Ovary (tissue), 9 donors: ENCODE results near the gene SCGB1D1. TPM values are rescaled to one million over a fixed set of nuclear protein-coding genes. Genes with fewer than 3 reads are reported as not detected.
A peak's percentile ranks its signal among the peaks of the same experiment; 100 is the strongest.

Experiments
- DNase-seq, 5 donors: peaks; one replicate each; pipeline ENCODE4 v3.0.0-alpha.2; 2019 to 2020
- H3K27ac ChIP-seq, 2 donors: fragments of 200-600 bp; one replicate each; pipeline versions ENCODE4 v1.5.1 to v1.8.0; 2019 to 2022
- H3K27me3 ChIP-seq: fragments of 200-600 bp; one replicate; pipeline ENCODE4 v1.8.0; 2022
- H3K36me3 ChIP-seq: fragments of 200-600 bp; sonication (generic); one replicate; pipeline ENCODE4 v1.5.1; 2019
- H3K4me1 ChIP-seq: one replicate; pipeline ENCODE4 v1.8.1; 2013; ENCODE audit warnings: mild to moderate bottlenecking, moderate library complexity; ENCODE audit not compliant: insufficient read depth
- H3K4me3 ChIP-seq: fragments of 200-600 bp; sonication (generic); one replicate; pipeline ENCODE4 v1.5.1; 2017
- H3K9me3 ChIP-seq, 2 donors: fragments of 200-600 bp in 1 of 2; sonication (generic) in 1 of 2; one replicate each; pipeline versions ENCODE4 v1.5.1 to v1.8.1; 2013 to 2019; ENCODE audit warnings: mild to moderate bottlenecking in 1 of 2, moderate library complexity in 1 of 2
- EP300 ChIP-seq: sonication (generic); formaldehyde crosslinking; IDR thresholded peaks from one replicate; pipeline ENCODE4 v1.6.1; 2017; ENCODE audit warnings: antibody characterized with exemption
- POLR2A ChIP-seq: fragments of 450-650 bp; IDR thresholded peaks from one replicate; pipeline ENCODE4 v1.6.1; 2017; ENCODE audit warnings: antibody characterized with exemption, mild to moderate bottlenecking, moderate library complexity
- WGBS, 3 donors: extraction: QIAGEN DNeasy Blood & Tissue Kit in 1 of 3; methylation state at CpG; one replicate each; pipeline versions ENCODE4 v1.1.5 to v1.1.7; 2013 to 2017; 5-methylcytosine and 5-hydroxymethylcytosine counted together
- intact Hi-C, 4 donors: fragments of 100-400 bp; cut with DNase I; formaldehyde crosslinking; loops; one replicate each; pipeline versions ENCODE4 v1.11.0 to v1.15.1; 2022 to 2023
- polyA plus RNA-seq, 2 donors: library from polyadenylated mRNA; stranded (reverse); fragments of 200-250 nt in 1 of 2; fragments of 350-450 nt in 1 of 2; fragmentation: Illumina TruSeq in 1 of 2; extraction: RNeasy Lipid Tissue Mini Kit (QIAGEN cat#74804) in 1 of 2; gene quantifications; one replicate each; pipeline ENCODE4 v1.2.3, GENCODE V29; 2013 to 2014
- total RNA-seq, 7 donors: library from RNA; depleted of rRNA in 2 of 7; stranded (reverse); fragments of >200 nt in 2 of 7; fragmentation: NEBNext Ultra II Directional in 3 of 7; extraction: Animal tissue kit (Norgen Biotek cat#: 25700) in 3 of 7; gene quantifications; one replicate each; pipeline versions ENCODE4 v1.1.0 to v1.2.4, GENCODE V29; 2016 to 2023
- TF ChIP-seq, protein P1 (sequence below), 3 donors: fragments of 450-650 bp in 2 of 3; fragments of 200-600 bp in 1 of 3; IDR thresholded peaks; one replicate each; pipeline versions ENCODE4 v1.5.1 to v1.8.0; 2016 to 2022; ENCODE audit warnings: antibody characterized with exemption in 3 of 3, mild to moderate bottlenecking in 1 of 3
- donor health status: DM: no; HTN: no; CAD: no; lungs with moderate emphysema.
- donor health status: DM: no; HTN: no; CAD: no.
- donor health status: Bipolar disorder and iron deficiency.
- donor health status: DM: yes; HTN: yes; CAD: no.
- donor health status: DM: no; HTN: no; CAD: no.
- donor health status: DM: yes; HTN: yes; CAD: no.

The SCGB1D1 gene
- total and polyA plus RNA-seq, 9 donors, result not detected

DNA sequence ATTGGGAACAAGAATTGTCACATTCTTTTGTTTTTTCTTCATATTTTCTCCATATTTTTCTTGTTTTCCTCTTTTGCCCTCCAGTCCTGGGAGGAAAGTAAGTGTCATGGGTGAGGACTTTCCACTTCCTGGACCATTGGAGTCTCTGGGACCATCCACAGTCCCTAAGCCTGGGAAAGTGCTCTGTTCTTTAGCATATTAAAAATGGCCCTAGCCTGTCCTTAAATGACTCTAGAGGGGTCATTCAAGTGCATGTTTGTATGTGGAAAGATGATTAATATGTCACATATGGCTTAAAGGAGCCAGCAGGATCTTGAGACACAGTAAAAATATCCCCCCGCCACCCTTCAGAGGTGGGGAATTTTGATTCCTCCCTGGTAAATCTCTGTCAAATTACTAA, 20.1 kb upstream of the SCGB1D1 start:
- Histone ChIP-seq H3K27ac (no peak overlapping the region), H3K27me3 (no peaks in the 10 kb centered on the region), H3K4me1 (no peaks in the 10 kb centered on the region), H3K4me3 (no peak overlapping the region), H3K36me3 (no peaks in the 10 kb centered on the region), H3K9me3 (no peaks in the 10 kb centered on the region)
- TF ChIP-seq POLR2A, result no peak
- TF ChIP-seq EP300, result no peak
- TF ChIP-seq, protein P1, sequence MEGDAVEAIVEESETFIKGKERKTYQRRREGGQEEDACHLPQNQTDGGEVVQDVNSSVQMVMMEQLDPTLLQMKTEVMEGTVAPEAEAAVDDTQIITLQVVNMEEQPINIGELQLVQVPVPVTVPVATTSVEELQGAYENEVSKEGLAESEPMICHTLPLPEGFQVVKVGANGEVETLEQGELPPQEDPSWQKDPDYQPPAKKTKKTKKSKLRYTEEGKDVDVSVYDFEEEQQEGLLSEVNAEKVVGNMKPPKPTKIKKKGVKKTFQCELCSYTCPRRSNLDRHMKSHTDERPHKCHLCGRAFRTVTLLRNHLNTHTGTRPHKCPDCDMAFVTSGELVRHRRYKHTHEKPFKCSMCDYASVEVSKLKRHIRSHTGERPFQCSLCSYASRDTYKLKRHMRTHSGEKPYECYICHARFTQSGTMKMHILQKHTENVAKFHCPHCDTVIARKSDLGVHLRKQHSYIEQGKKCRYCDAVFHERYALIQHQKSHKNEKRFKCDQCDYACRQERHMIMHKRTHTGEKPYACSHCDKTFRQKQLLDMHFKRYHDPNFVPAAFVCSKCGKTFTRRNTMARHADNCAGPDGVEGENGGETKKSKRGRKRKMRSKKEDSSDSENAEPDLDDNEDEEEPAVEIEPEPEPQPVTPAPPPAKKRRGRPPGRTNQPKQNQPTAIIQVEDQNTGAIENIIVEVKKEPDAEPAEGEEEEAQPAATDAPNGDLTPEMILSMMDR (IDR thresholded peaks at IDR 0.05), result no peak
- no peak for DNase-seq
- intact Hi-C loops, result no loop called here
- 84 to 95% (median 85%) methylated on average over 1 of the region's 1 CpG for WGBS, 3 donors

DNA sequence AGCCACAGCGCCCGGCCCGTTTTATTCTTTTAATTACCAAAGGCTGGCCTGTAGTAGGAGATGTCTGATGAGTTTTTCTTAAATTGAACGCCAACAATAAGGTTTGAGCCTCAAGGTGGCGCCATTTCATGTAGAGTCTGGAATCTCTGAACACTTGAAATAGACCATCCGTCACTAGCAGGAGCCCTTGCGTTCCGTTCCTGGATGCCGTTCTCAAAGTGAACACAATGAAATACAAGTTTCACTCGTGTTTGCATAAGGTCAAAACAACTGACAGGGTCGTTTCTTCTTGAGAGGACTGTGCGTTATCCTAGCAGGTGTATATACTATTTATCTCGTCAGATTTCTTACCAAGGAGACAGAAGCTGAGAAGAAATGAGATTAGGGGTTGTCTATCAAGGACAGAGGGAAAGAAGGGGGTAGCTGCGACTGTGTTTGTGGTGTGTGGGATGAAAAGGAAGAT, 18.7 kb upstream of the SCGB1D1 start:
- no peaks in the 10 kb centered on the region for H3K4me1 ChIP-seq
- no peak overlapping the region for H3K4me3 ChIP-seq
- no peak overlapping the region for H3K27ac ChIP-seq
- intact Hi-C loops, result no loop called here
- peak in 3 of 5 donors; percentile 34 to 58 (median 44) for DNase-seq
- H3K36me3 ChIP-seq, result no peaks in the 10 kb centered on the region
- H3K9me3 ChIP-seq, result no peaks in the 10 kb centered on the region
- no peak for TF ChIP-seq EP300
- no peak for TF ChIP-seq POLR2A
- TF ChIP-seq, protein P1 (IDR thresholded peaks at IDR 0.05), result no peak
- 1 to 5% (median 1%) methylated on average over 14 of the region's 14 CpGs for WGBS, 3 donors
- H3K27me3 ChIP-seq, result no peaks in the 10 kb centered on the region

DNA sequence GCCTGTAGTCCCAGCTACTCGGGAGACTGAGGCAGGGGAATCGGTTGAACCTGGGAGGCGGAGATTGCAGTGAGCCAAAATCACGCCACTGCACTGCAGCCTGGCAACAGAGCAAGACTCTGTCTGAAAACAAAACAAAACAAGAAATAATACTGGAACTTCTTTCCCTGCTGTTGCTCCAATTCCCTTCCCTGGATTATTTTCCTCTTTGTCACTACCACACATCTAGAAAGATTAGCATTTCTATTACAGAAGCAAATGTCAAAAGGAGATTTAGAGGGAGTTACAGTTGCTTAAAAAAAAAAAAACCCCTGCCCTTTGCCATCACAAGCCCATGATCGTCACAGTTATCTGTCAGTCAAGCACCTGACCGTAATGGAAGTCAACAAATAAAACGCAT, 17.7 kb upstream of the SCGB1D1 start:
- Histone ChIP-seq H3K4me3 (no peak overlapping the region), H3K27me3 (no peaks in the 10 kb centered on the region), H3K9me3 (no peaks in the 10 kb centered on the region), H3K27ac (no peak overlapping the region), H3K36me3 (no peaks in the 10 kb centered on the region), H3K4me1 (no peaks in the 10 kb centered on the region)
- no peak for TF ChIP-seq POLR2A
- TF ChIP-seq, protein P1 (IDR thresholded peaks at IDR 0.05), result no peak
- no peak for TF ChIP-seq EP300
- no peak for DNase-seq
- WGBS, 3 donors, result 42 to 56% (median 49%) methylated on average over 7 of the region's 7 CpGs
- intact Hi-C loops, result no loop called here

DNA sequence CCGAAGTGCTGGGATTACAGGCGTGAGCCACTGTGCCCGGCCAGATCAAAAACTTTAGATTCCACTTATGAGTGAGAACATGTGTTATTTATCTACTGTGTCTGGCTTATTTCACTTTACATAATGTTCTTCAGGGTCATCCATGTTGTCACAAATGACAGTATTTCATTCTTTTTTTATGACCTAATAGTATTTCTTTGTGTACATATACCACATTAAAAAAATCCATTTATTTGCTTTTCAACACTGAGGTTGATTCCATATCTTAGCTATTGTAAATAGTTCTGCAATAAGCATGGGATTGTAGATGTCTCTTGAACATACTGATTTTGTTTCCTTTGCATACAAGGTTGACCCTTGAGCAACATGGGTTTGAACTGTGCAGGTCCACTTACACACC, 13.2 kb upstream of the SCGB1D1 start:
- intact Hi-C loops, result no loop called here
- DNase-seq, result no peak
- Histone ChIP-seq H3K27me3 (no peaks in the 10 kb centered on the region), H3K27ac (no peak overlapping the region), H3K4me3 (no peak overlapping the region), H3K4me1 (no peaks in the 10 kb centered on the region), H3K36me3 (no peaks in the 10 kb centered on the region), H3K9me3 (no peaks in the 10 kb centered on the region)
- WGBS, 3 donors, result 74% methylated on average over 3 of the region's 3 CpGs
- no peak for TF ChIP-seq EP300
- no peak for TF ChIP-seq POLR2A
- TF ChIP-seq, protein P1 (IDR thresholded peaks at IDR 0.05), result no peak

DNA sequence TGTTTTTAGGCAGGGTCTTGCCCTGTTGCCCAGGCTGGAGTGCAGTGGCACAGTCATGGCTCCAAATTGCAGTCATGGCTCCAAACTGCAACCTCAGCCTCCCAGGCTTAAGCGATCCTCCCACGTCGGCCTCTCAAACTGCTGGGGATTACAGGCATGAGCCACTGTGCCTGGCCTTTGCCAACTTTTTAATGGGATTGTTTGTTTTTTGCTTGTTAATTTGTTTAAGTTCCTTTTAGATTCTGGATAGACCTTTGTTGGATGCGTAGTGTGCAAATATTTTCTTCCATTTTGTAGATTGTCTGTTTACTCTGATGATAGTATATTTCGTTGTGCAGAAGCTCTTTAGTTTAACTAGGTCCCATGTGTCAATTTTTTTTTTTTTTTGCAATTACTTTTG, 10.0 kb upstream of the SCGB1D1 start:
- 83 to 86% (median 86%) methylated on average over 5 of the region's 5 CpGs for WGBS, 3 donors

More for the DNA sequence above, 10.0 kb upstream of the SCGB1D1 start:
- TF ChIP-seq POLR2A, result no peak
- DNase-seq, result no peak
- no peak overlapping the region for H3K4me3 ChIP-seq
- no peaks in the 10 kb centered on the region for H3K27me3 ChIP-seq
- no peaks in the 10 kb centered on the region for H3K4me1 ChIP-seq
- no peaks in the 10 kb centered on the region for H3K9me3 ChIP-seq
- intact Hi-C loops, result no loop called here
- no peaks in the 10 kb centered on the region for H3K36me3 ChIP-seq
- no peak overlapping the region for H3K27ac ChIP-seq
